SU-DHL-6 (cell line): ENCODE data around the gene BRMS1.

Experiments used
- CTCF ChIP-seq: fragments of 200-600 bp; sonication (generic); IDR thresholded peaks from one replicate; pipeline ENCODE4 v1.5.1; 2017; ENCODE audit warnings: antibody characterized with exemption, mild to moderate bottlenecking, low read length, moderate library complexity; ENCODE audit not compliant: insufficient read depth, poor library complexity, severe bottlenecking
- EZH2phosphoT487 ChIP-seq: fragments of 200-600 bp; sonication (generic), shearing (Covaris generic); conservative IDR thresholded peaks from 2 replicates; pipeline ENCODE4 v1.6.1; 2018; ENCODE audit warnings: mild to moderate bottlenecking, antibody characterized with exemption, low read length, moderate library complexity, mixed read lengths

GRCh38 chr11:66369073-66369894 is 24.4 kb upstream of the BRMS1 start:
- no peak for TF ChIP-seq CTCF
- no peak for TF ChIP-seq EZH2phosphoT487
